ENCODE results near the gene NCEH1.

GRCh38 chr3:172700936-172701455 lies 9.9 kb downstream of the NCEH1 start:
- no peak for TF ChIP-seq HNF4A (conservative IDR thresholded peaks at IDR 0.05)
- no peak for TF ChIP-seq CTCF (IDR thresholded peaks at IDR 0.05; ENCODE audit: low read depth, low read length, missing input control)
- TF ChIP-seq GABPA (IDR thresholded peaks at IDR 0.05 in 1 of 2, conservative IDR thresholded peaks at IDR 0.05 in 1 of 2) = no peak
- no peak for TF ChIP-seq YY1 (IDR thresholded peaks at IDR 0.05)
- no peak for TF ChIP-seq TAF1 (conservative IDR thresholded peaks at IDR 0.05)
- TF ChIP-seq RXRA (IDR thresholded peaks at IDR 0.05) = no peak
- TF ChIP-seq MAX (IDR thresholded peaks at IDR 0.05) = no peak
- TF ChIP-seq REST (IDR thresholded peaks at IDR 0.05) = no peak
- TF ChIP-seq ZBTB33 (IDR thresholded peaks at IDR 0.05) = no peak
- TF ChIP-seq RAD21 (IDR thresholded peaks at IDR 0.05) = no peak
- no peak for TF ChIP-seq ATF3 (IDR thresholded peaks at IDR 0.05)
- TF ChIP-seq JUND (IDR thresholded peaks at IDR 0.05) = no peak

All from liver (tissue), 3 donors.